Measurements from ENCODE around the gene REG3A.

- TF ChIP-seq POLR2AphosphoS5 (IDR thresholded peaks at IDR 0.05; ENCODE audit: low read depth, low read length) (no peak), HDAC2 (IDR thresholded peaks at IDR 0.05; ENCODE audit: borderline replicate concordance in 1 of 2, low read depth in 2 of 2, low read length in 2 of 2) (no peak), SP1 (IDR thresholded peaks at IDR 0.05; ENCODE audit: low read depth, low read length) (no peak), CTCF (IDR thresholded peaks at IDR 0.05; ENCODE audit: control extremely low read depth in 1 of 3, insufficient read depth in 1 of 3, low read depth in 1 of 3, low read length in 3 of 3) (no peak), TAF1 (IDR thresholded peaks at IDR 0.05; ENCODE audit: low read depth, low read length) (no peak), RAD21 (IDR thresholded peaks at IDR 0.05 in 1 of 2, conservative IDR thresholded peaks at IDR 0.05 in 1 of 2; ENCODE audit: low read depth in 2 of 2, low read length in 2 of 2) (no peak), POLR2A (IDR thresholded peaks at IDR 0.05; ENCODE audit: control extremely low read depth in 1 of 2, low read depth in 2 of 2, low read length in 2 of 2) (no peak), RFX5 (IDR thresholded peaks at IDR 0.05; ENCODE audit: borderline replicate concordance, low read depth, low read length) (no peak), JUN (IDR thresholded peaks at IDR 0.05; ENCODE audit: low read depth, low read length) (no peak), CEBPB (IDR thresholded peaks at IDR 0.05; ENCODE audit: low read depth, low read length) (no peak), MAFK (IDR thresholded peaks at IDR 0.05; ENCODE audit: low read depth, low read length) (no peak)
These were observed 29.9 kb upstream of the REG3A start for GRCh38 chr2:79189465-79189864.

Measured in H1 (cell line).